ENCODE data around the gene ZNF543. TPM values are rescaled to one million over a fixed set of nuclear protein-coding genes. Genes with fewer than 3 reads are reported as not detected.

The ZNF543 gene
- total RNA-seq, 1 donor from 2014 or later: 9.5 TPM

GRCh38 chr19:57351867-57352266, 31.6 kb downstream of the ZNF543 start:
- Histone ChIP-seq H2AFZ (replicated peaks) (no peak overlapping the region), H3K4me3 (peak overlapping the region; percentile 97), H3K4me2 (peak overlapping the region; percentile 90), H3K9me3 (ENCODE audit: low read depth) (no peaks in the 10 kb centered on the region), H4K20me1 (ENCODE audit: low read depth) (no peaks in the 10 kb centered on the region), H3K79me2 (ENCODE audit: low read depth) (peaks cover 29% of the 10 kb centered on the region), H3K9ac (peak overlapping the region; percentile 96), H3K4me1 (no peaks in the 10 kb centered on the region), H3F3A (ENCODE audit: low read depth) (no peaks in the 10 kb centered on the region), H3K27me3 (peaks cover 7% of the 10 kb centered on the region), H3K36me3 (no peaks in the 10 kb centered on the region), H3K27ac (no peak overlapping the region)
- H3K4me3 Mint-ChIP-seq: peak overlapping the region; percentile 98
- peak; percentile 6 for DNase-seq (ENCODE audit: low spot score)
- peaks cover 34% of the 10 kb centered on the region for H3K36me3 Mint-ChIP-seq
- peak overlapping the region; percentile 82 for H3K27ac Mint-ChIP-seq
- no peaks in the 10 kb centered on the region for H3K9me3 Mint-ChIP-seq
- TF ChIP-seq CTCF (IDR thresholded peaks at IDR 0.05): no peak
- no peak for TF ChIP-seq EZH2 (IDR thresholded peaks at IDR 0.05)
- no peak for TF ChIP-seq EZH2phosphoT487 (IDR thresholded peaks at IDR 0.05)
- H3K27me3 Mint-ChIP-seq (ENCODE audit: insufficient read depth, low read depth): peaks cover 2% of the 10 kb centered on the region
- peaks cover 31% of the 10 kb centered on the region for H3K4me1 Mint-ChIP-seq

GRCh38 chr19:57355916-57356315, 35.6 kb downstream of the ZNF543 start:
- Histone ChIP-seq H3K4me3 (no peak overlapping the region), H2AFZ (replicated peaks) (no peak overlapping the region), H3K4me2 (no peak overlapping the region), H4K20me1 (ENCODE audit: low read depth) (no peaks in the 10 kb centered on the region), H3K27ac (no peak overlapping the region), H3K9ac (no peak overlapping the region), H3K4me1 (no peaks in the 10 kb centered on the region), H3K79me2 (ENCODE audit: low read depth) (peaks cover 29% of the 10 kb centered on the region), H3K36me3 (no peaks in the 10 kb centered on the region), H3F3A (ENCODE audit: low read depth) (no peaks in the 10 kb centered on the region), H3K27me3 (no peaks in the 10 kb centered on the region), H3K9me3 (ENCODE audit: low read depth) (no peaks in the 10 kb centered on the region)
- H3K4me1 Mint-ChIP-seq: peaks cover 24% of the 10 kb centered on the region
- TF ChIP-seq EZH2 (IDR thresholded peaks at IDR 0.05): no peak
- TF ChIP-seq CTCF (IDR thresholded peaks at IDR 0.05): no peak
- TF ChIP-seq EZH2phosphoT487 (IDR thresholded peaks at IDR 0.05): no peak
- H3K4me3 Mint-ChIP-seq: no peak overlapping the region
- no peak overlapping the region for H3K27ac Mint-ChIP-seq
- no peak for DNase-seq (ENCODE audit: low spot score)
- peaks cover 47% of the 10 kb centered on the region for H3K36me3 Mint-ChIP-seq
- peaks cover 6% of the 10 kb centered on the region for H3K27me3 Mint-ChIP-seq (ENCODE audit: insufficient read depth, low read depth)
- H3K9me3 Mint-ChIP-seq: no peaks in the 10 kb centered on the region

GRCh38 chr19:57357406-57357805, 37.1 kb downstream of the ZNF543 start:
- peaks cover 45% of the 10 kb centered on the region for H3K36me3 Mint-ChIP-seq
- no peaks in the 10 kb centered on the region for H3K36me3 ChIP-seq
- no peak for TF ChIP-seq EZH2phosphoT487 (IDR thresholded peaks at IDR 0.05)
- TF ChIP-seq CTCF (IDR thresholded peaks at IDR 0.05): no peak
- TF ChIP-seq EZH2 (IDR thresholded peaks at IDR 0.05): no peak

More at GRCh38 chr19:57357406-57357805, 37.1 kb downstream of the ZNF543 start:
- no peak overlapping the region for H3K9ac ChIP-seq
- H3K79me2 ChIP-seq (ENCODE audit: low read depth): peaks cover 15% of the 10 kb centered on the region
- no peak for DNase-seq (ENCODE audit: low spot score)
- no peaks in the 10 kb centered on the region for H3F3A ChIP-seq (ENCODE audit: low read depth)
- no peaks in the 10 kb centered on the region for H3K27me3 ChIP-seq
- no peaks in the 10 kb centered on the region for H3K9me3 ChIP-seq (ENCODE audit: low read depth)
- H3K9me3 Mint-ChIP-seq: no peaks in the 10 kb centered on the region
- no peaks in the 10 kb centered on the region for H3K4me1 ChIP-seq
- H2AFZ ChIP-seq (replicated peaks): no peak overlapping the region
- no peak overlapping the region for H3K4me3 Mint-ChIP-seq
- no peak overlapping the region for H3K27ac ChIP-seq
- peaks cover 4% of the 10 kb centered on the region for H3K27me3 Mint-ChIP-seq (ENCODE audit: insufficient read depth, low read depth)
- H3K4me1 Mint-ChIP-seq: peaks cover 10% of the 10 kb centered on the region
- H3K4me3 ChIP-seq: no peak overlapping the region
- no peaks in the 10 kb centered on the region for H4K20me1 ChIP-seq (ENCODE audit: low read depth)
- no peak overlapping the region for H3K4me2 ChIP-seq
- H3K27ac Mint-ChIP-seq: no peak overlapping the region

Measured in neural progenitor cell (in vitro differentiated cells).